GM19035 (cell line): ENCODE data around the gene AP3M1.

Experiments
- ATAC-seq: cut with Tn5 transposase; IDR thresholded peaks from one replicate; pipeline ENCODE4 v1.9.1; 2021; ENCODE audit not compliant: unreplicated experiment

The AP3M1 gene

DNA sequence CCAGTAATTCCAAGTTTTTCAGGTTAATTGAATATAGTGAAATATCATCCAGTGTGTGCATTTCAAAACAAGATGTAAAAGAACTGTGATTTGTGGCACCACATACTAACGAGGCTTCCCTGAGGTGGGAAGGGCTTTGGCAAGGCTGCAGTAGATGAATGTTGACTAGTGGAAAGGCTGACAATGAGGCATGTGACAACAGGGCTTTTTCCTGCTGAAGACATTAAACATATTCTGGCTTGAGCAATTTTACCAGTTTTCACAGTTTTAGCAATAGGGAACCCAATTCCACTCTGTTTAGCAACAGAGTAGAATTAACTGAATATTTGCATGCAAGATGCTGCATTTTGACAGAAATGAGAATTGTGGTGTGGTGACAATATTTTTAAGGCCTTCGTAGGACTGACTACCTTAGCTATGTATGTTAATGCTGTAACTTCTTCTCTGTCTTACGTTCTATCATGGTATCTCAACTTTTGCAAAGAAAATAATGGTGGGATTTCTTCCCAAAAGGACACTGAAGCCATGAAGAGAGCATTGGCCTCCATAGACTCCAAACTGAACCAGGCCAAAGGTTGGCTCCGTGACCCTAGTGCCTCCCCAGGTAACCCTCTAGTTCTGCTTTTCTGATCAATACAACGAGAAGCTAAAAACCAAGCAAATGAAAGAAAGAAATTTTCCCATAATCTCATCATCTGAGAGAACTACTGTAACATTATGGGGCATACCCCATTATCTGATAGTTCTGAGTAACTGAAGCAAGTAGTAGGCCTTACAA lies 68.5 kb downstream of the AP3M1 start:
- ATAC-seq: no peak

DNA sequence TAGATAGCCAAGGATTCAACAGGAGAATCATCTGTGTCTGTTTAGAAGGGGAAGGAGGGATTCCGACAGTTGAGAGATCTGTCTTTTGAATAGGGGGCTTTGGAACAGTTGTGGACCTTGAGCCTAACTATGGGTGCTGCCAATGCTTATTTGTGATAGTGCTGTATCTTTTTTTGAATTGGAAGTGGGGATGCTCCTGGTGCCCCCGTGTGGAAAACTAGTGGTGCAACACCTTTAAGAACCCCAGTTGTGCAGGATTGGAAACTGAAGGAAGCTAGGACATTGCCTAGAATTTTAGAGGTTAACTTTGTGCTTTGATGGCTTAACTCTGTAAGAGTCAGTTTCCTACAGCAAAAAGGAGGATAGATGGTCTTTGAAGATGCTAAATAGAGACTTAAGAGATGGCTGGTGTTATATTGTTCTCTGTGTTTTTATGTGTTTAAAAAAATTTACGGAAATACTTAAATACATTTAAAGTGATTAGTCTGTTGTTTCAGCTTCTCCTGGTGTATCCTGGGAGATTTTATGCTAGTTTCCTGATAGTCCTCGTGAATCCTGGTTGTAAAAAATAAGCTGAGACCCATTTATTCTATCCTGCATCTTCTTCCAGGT lies 69.3 kb downstream of the AP3M1 start:
- ATAC-seq: no peak

- ATAC-seq: no peak
These were observed 70.6 kb downstream of the AP3M1 start for GRCh38 chr10:74079936-74080590.

GRCh38 chr10:74079028-74079935 lies 71.3 kb downstream of the AP3M1 start:
- no peak for ATAC-seq

GRCh38 chr10:74078037-74078436 lies 72.6 kb downstream of the AP3M1 start:
- no peak for ATAC-seq

DNA sequence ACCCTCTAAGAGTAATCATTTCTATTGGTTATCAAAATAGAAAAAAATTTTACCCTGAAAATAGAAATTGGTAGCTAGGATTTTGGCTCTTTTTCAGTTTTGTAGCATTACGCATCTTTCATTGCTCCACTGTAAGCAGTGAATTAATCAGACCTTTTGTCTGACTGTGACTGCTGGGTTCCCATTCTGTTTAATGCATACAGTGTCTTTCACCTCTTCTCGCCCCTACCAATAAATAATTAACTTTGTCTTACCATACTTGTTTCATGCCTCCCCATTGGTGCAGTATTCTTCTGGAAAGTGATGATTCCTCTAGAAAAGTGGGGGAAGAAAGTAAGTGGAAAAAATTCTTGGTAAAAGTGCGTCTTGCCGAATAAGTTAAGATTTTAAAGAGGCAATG lies 73.2 kb downstream of the AP3M1 start:
- ATAC-seq: no peak

DNA sequence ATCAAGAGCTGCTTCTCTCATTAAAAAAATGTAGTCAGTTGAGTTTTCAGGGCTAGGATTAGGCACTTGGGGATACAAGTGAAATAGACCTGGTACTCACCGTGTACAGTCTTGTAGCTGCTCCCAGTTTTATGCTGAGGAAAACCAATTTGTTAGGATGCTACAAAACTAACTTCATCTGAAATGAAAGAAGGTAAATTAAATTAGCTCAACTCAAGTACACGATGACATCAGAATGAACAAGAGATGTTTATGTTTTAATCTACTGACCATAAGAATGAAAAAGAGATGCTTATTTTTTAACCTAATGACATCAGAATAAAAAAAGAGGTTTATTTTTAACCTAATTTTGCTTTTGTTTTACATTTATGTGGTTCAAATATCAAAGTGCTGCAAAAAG lies 73.7 kb downstream of the AP3M1 start:
- ATAC-seq: no peak

GRCh38 chr10:74075906-74076305 lies 74.7 kb downstream of the AP3M1 start:
- no peak for ATAC-seq

GRCh38 chr10:74072503-74072902 lies 78.1 kb downstream of the AP3M1 start:
- no peak for ATAC-seq

- ATAC-seq: no peak
These were observed 79.5 kb downstream of the AP3M1 start for GRCh38 chr10:74071157-74071556.
